ENCODE results near the gene POMC. TPM values are rescaled to one million over a fixed set of nuclear protein-coding genes. Genes with fewer than 3 reads are reported as not detected.
"Not testable (repeated sequence)": the region's sequence is repeated elsewhere in the genome, so short reads cannot be mapped to it uniquely, and the experiment has no call there.

POMC gene
- total and polyA plus RNA-seq, 5 experiments from 2014 or later: 4.9 to 15.2 (median 7.6) TPM

GRCh38 chr2:25127646-25128045 is 40.7 kb downstream of the POMC start:
- Mint-ChIP-seq H3K4me1 (peaks cover 10 to 24% (median 14%) of the 10 kb centered on the region in 4 donors), H3K36me3 (no peaks in the 10 kb centered on the region), H3K4me3 (no peak overlapping the region), H3K27me3 (peaks cover 7 to 28% (median 21%) of the 10 kb centered on the region in 5 donors), H3K27ac (no peak overlapping the region), H3K9me3 (no peaks in the 10 kb centered on the region)
- POLR2A ChIA-PET: interaction anchor here (1.3 kb wide), 1 partner anchor 152 kb away, joined by 5 read pairs; no protein-coding TSS in a partner anchor
- DNase-seq (no peak), ATAC-seq (no peak)

- H3K4me3 Mint-ChIP-seq, DNase-seq, POLR2A ChIA-PET, ATAC-seq, H3K36me3 Mint-ChIP-seq, H3K9me3 Mint-ChIP-seq, H3K27ac Mint-ChIP-seq: not testable (repeated sequence)
- Mint-ChIP-seq H3K4me1 (peaks cover 11 to 24% (median 14%) of the 10 kb centered on the region in 4 donors), H3K27me3 (peaks cover 7 to 25% (median 22%) of the 10 kb centered on the region in 5 donors)
Measured at GRCh38 chr2:25127071-25127470, 41.3 kb downstream of the POMC start.

- no peak overlapping the region for H3K27ac Mint-ChIP-seq
- no peak for ATAC-seq
- POLR2A ChIA-PET: no interaction called here
Measured at GRCh38 chr2:25125976-25126375, 42.4 kb downstream of the POMC start.

GRCh38 chr2:25125189-25125588 is 43.2 kb downstream of the POMC start:
- H3K4me3 Mint-ChIP-seq: no peak overlapping the region
- POLR2A ChIA-PET: interaction anchor here (0.7 kb wide), 1 partner anchor 154 kb away, joined by 3 read pairs; the partner anchor contains the start of gene DNAJC27
- peaks cover 3 to 10% (median 7%) of the 10 kb centered on the region in 5 donors for H3K27me3 Mint-ChIP-seq
- no peaks in the 10 kb centered on the region for H3K9me3 Mint-ChIP-seq
- ATAC-seq (no peak), DNase-seq (no peak)
- H3K36me3 Mint-ChIP-seq: no peaks in the 10 kb centered on the region
- no peak overlapping the region for H3K27ac Mint-ChIP-seq
- H3K4me1 Mint-ChIP-seq: peaks cover 5 to 10% (median 7%) of the 10 kb centered on the region in 4 donors

More at GRCh38 chr2:25125976-25126375, 42.4 kb downstream of the POMC start:
- Mint-ChIP-seq H3K36me3 (no peaks in the 10 kb centered on the region), H3K9me3 (no peaks in the 10 kb centered on the region), H3K4me1 (peaks cover 5 to 17% (median 9%) of the 10 kb centered on the region in 4 donors), H3K27me3 (peaks cover 8 to 16% (median 13%) of the 10 kb centered on the region in 5 donors), H3K4me3 (no peak overlapping the region)
- DNase-seq: no peak

- POLR2A ChIA-PET: no interaction called here
- no peak overlapping the region for H3K4me3 Mint-ChIP-seq
- H3K36me3 Mint-ChIP-seq: no peaks in the 10 kb centered on the region
- ATAC-seq (no peak), DNase-seq (no peak)
- no peak overlapping the region for H3K27ac Mint-ChIP-seq
- H3K9me3 Mint-ChIP-seq: no peaks in the 10 kb centered on the region
- H3K4me1 Mint-ChIP-seq: peaks cover 0 to 1% (median 0%) of the 10 kb centered on the region in 4 donors
- H3K27me3 Mint-ChIP-seq: peaks cover 0 to 8% (median 6%) of the 10 kb centered on the region in 5 donors
Measured at GRCh38 chr2:25123682-25124081, 44.7 kb downstream of the POMC start.

- Mint-ChIP-seq H3K4me1 (peaks cover 0 to 1% (median 0%) of the 10 kb centered on the region in 4 donors), H3K27me3 (peaks cover 0 to 11% (median 8%) of the 10 kb centered on the region in 5 donors), H3K4me3 (no peak overlapping the region), H3K9me3 (no peaks in the 10 kb centered on the region), H3K36me3 (no peaks in the 10 kb centered on the region), H3K27ac (no peak overlapping the region)
- DNase-seq (no peak), ATAC-seq (no peak)
- POLR2A ChIA-PET: no interaction called here
Measured at GRCh38 chr2:25122367-25122766, 46.0 kb downstream of the POMC start.

GRCh38 chr2:25119263-25119662 is 49.1 kb downstream of the POMC start:
- Mint-ChIP-seq H3K27me3 (peaks cover 0 to 14% (median 8%) of the 10 kb centered on the region in 5 donors), H3K4me3 (no peak overlapping the region), H3K4me1 (peaks cover 0 to 1% (median 0%) of the 10 kb centered on the region in 4 donors), H3K27ac (no peak overlapping the region), H3K9me3 (no peaks in the 10 kb centered on the region), H3K36me3 (no peaks in the 10 kb centered on the region)
- POLR2A ChIA-PET: no interaction called here
- DNase-seq (no peak), ATAC-seq (no peak)

- no peaks in the 10 kb centered on the region for H3K4me1 Mint-ChIP-seq
- H3K27ac Mint-ChIP-seq: no peak overlapping the region
- ATAC-seq (no peak), DNase-seq (no peak)
- peaks cover 0 to 6% (median 2%) of the 10 kb centered on the region in 5 donors for H3K27me3 Mint-ChIP-seq
- H3K9me3 Mint-ChIP-seq: no peaks in the 10 kb centered on the region
- H3K4me3 Mint-ChIP-seq: no peak overlapping the region
- POLR2A ChIA-PET: no interaction called here
- no peaks in the 10 kb centered on the region for H3K36me3 Mint-ChIP-seq
Measured at GRCh38 chr2:25116956-25117355, 51.4 kb downstream of the POMC start.

- Mint-ChIP-seq H3K4me3 (no peak overlapping the region), H3K36me3 (no peaks in the 10 kb centered on the region), H3K27ac (no peak overlapping the region), H3K27me3 (peaks cover 0 to 6% (median 2%) of the 10 kb centered on the region in 5 donors), H3K4me1 (no peaks in the 10 kb centered on the region), H3K9me3 (no peaks in the 10 kb centered on the region)
- no peak for DNase-seq
- POLR2A ChIA-PET: no interaction called here
- ATAC-seq: no peak
Measured at GRCh38 chr2:25115902-25116301, 52.5 kb downstream of the POMC start.

GRCh38 chr2:25115249-25115883 is 53.0 kb downstream of the POMC start:
- H3K4me1 Mint-ChIP-seq: no peaks in the 10 kb centered on the region
- DNase-seq: no peak
- no peak for ATAC-seq
- no peak overlapping the region for H3K27ac Mint-ChIP-seq
- no peaks in the 10 kb centered on the region for H3K36me3 Mint-ChIP-seq
- no peak overlapping the region for H3K4me3 Mint-ChIP-seq
- peaks cover 0 to 6% (median 2%) of the 10 kb centered on the region in 5 donors for H3K27me3 Mint-ChIP-seq
- POLR2A ChIA-PET: no interaction called here
- no peaks in the 10 kb centered on the region for H3K9me3 Mint-ChIP-seq

- no peak for DNase-seq
- no peak overlapping the region for H3K27ac Mint-ChIP-seq
- no peaks in the 10 kb centered on the region for H3K9me3 Mint-ChIP-seq
- POLR2A ChIA-PET: no interaction called here
- no peak for ATAC-seq
- H3K27me3 Mint-ChIP-seq: peaks cover 0 to 3% (median 2%) of the 10 kb centered on the region in 5 donors
- no peak overlapping the region for H3K4me3 Mint-ChIP-seq
- H3K36me3 Mint-ChIP-seq: no peaks in the 10 kb centered on the region
- peaks cover 0 to 6% (median 0%) of the 10 kb centered on the region in 4 donors for H3K4me1 Mint-ChIP-seq
Measured at GRCh38 chr2:25112113-25112512, 56.3 kb downstream of the POMC start.
